Panc1 (cell line): ENCODE results near the gene ATAD2B. TPM values are rescaled to one million over a fixed set of nuclear protein-coding genes. Genes with fewer than 3 reads are reported as not detected.
"Not testable (repeated sequence)": the region's sequence is repeated elsewhere in the genome, so short reads cannot be mapped to it uniquely, and the experiment has no call there.

Experiments used
- ATAC-seq: fragments of 200-7000 bp; cut with Tn5 transposase; 2 replicates; pipeline ENCODE4 v1.9.1; 2020; ENCODE audit warnings: mild to moderate bottlenecking, moderate library complexity
- BruUV-seq: library from RNA; stranded (reverse); fragments of 400-500 nt; replicated peaks from 2 replicates; lab custom pipeline; 2021; lab: Mats Ljungman, UMichigan
- CTCF ChIA-PET: fragments of 300-600 bp; sonication (Branson Sonifier 250); formaldehyde crosslinking; loops from one replicate; lab custom pipeline; 2022; ENCODE audit warnings: antibody characterized with exemption; lab: Charles Lee
- POLR2A ChIA-PET: fragments of 300-600 bp; sonication (Branson Sonifier 250); formaldehyde crosslinking; loops from one replicate; lab custom pipeline; 2022; ENCODE audit warnings: antibody characterized with exemption; lab: Charles Lee
- DNase-seq: peaks from one replicate; pipeline ENCODE4 v3.0.0-alpha.2; 2010; ENCODE audit warnings: low read depth, low spot score
- H3K27ac ChIP-seq: 2 replicates; pipeline ENCODE4 v1.5.1; 2011; ENCODE audit warnings: mild to moderate bottlenecking, low read length, inconsistent platforms
- H3K27me3 ChIP-seq: fragments of 200-500 bp; sonication (Bioruptor generic); 2 replicates; pipeline ENCODE4 v1.6.0; 2014; ENCODE audit warnings: low read length, inconsistent platforms; ENCODE audit not compliant: control insufficient read depth, insufficient read depth
- H3K36me3 ChIP-seq: fragments of 200-500 bp; sonication (Bioruptor generic); 2 replicates; pipeline ENCODE4 v1.5.1; 2014; ENCODE audit warnings: inconsistent platforms, mild to moderate bottlenecking, low read length, moderate library complexity; ENCODE audit not compliant: control insufficient read depth, insufficient read depth
- H3K4me1 ChIP-seq: 2 replicates; pipeline ENCODE4 v1.5.1; 2011; ENCODE audit warnings: inconsistent platforms, mild to moderate bottlenecking, low read length, moderate library complexity; ENCODE audit not compliant: control insufficient read depth, insufficient read depth
- H3K4me3 ChIP-seq, 2 experiments: 2 replicates each; pipeline ENCODE4 v1.5.1; 2011 to 2012; ENCODE audit warnings: low read depth in 2 of 2, low read length in 2 of 2, mild to moderate bottlenecking in 2 of 2, inconsistent platforms in 1 of 2, moderate library complexity in 1 of 2
- H3K9me3 ChIP-seq: fragments of 200-500 bp; sonication (Bioruptor generic); 2 replicates; pipeline ENCODE4 v1.5.1; 2014; ENCODE audit warnings: low read depth, mild to moderate bottlenecking, inconsistent platforms, low read length, moderate library complexity; ENCODE audit not compliant: control insufficient read depth, insufficient read depth
- CTCF ChIP-seq: fragments of 450-650 bp; IDR thresholded peaks from 2 replicates; pipeline ENCODE4 v1.5.1; 2017; ENCODE audit warnings: mild to moderate bottlenecking
- POLR2AphosphoS5 ChIP-seq: IDR thresholded peaks from 2 replicates; pipeline ENCODE4 v1.6.1; 2012; ENCODE audit warnings: mild to moderate bottlenecking, low read depth, low read length, moderate library complexity
- SIN3A ChIP-seq: IDR thresholded peaks from 2 replicates; pipeline ENCODE4 v1.6.1; 2012; ENCODE audit warnings: low read depth, mild to moderate bottlenecking, low read length, moderate library complexity, borderline replicate concordance; ENCODE audit not compliant: insufficient read depth
- TCF7L2 ChIP-seq: IDR thresholded peaks from 2 replicates; pipeline ENCODE4 v1.6.1; 2011; ENCODE audit warnings: mild to moderate bottlenecking, low read depth, low read length, inconsistent platforms
- in situ Hi-C: cut with HindIII; loops from 2 replicates; pipeline ENCODE4 v1.10.0; 2016; ENCODE audit warnings: low sequenced_read_pairs, low pct_unique_long_range_greater_than_20kb
- intact Hi-C: fragments of 100-400 bp; cut with micrococcal nuclease; formaldehyde crosslinking; loops from one replicate; pipeline ENCODE4 v1.10.0; 2022; ENCODE audit not compliant: unreplicated experiment
- total RNA-seq: library from RNA; stranded (reverse); gene quantifications from one replicate; pipeline ENCODE4 v1.2.1, GENCODE V29; 2021; ENCODE audit not compliant: unreplicated experiment
- TF ChIP-seq, protein P1 (sequence below), 2 experiments: IDR thresholded peaks; 2 replicates each; pipeline ENCODE4 v1.6.1; 2011 to 2012; ENCODE audit warnings: low read depth in 2 of 2, control low read depth in 1 of 2, low read length in 1 of 2, mild to moderate bottlenecking in 1 of 2, moderate library complexity in 1 of 2; ENCODE audit not compliant: insufficient read depth in 1 of 2

The ATAD2B gene
- total RNA-seq, 1 experiment from 2014 or later = 17.9 TPM

DNA sequence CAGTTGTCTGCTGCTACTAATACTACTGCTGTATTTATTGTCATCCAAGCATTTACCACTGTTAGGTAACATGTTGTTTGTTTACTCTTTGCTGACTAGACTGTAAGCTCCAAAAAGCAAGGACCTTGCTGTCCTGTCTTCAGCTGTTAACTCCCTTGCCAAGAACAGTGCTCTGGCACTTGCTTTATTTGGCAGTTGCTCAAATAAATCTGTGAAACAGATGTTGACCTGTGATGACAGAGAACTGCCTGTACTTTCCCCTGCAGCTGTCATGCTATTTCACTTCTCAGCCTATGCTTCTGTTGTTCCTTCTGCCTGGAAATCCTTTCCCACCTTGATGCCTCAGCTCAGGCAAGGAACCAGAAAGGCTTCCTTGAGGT, 181.2 kb downstream of the ATAD2B start:
- in situ Hi-C loops = no loop called here
- BruUV-seq = no TSS peak
- DNase-seq = no peak

DNA sequence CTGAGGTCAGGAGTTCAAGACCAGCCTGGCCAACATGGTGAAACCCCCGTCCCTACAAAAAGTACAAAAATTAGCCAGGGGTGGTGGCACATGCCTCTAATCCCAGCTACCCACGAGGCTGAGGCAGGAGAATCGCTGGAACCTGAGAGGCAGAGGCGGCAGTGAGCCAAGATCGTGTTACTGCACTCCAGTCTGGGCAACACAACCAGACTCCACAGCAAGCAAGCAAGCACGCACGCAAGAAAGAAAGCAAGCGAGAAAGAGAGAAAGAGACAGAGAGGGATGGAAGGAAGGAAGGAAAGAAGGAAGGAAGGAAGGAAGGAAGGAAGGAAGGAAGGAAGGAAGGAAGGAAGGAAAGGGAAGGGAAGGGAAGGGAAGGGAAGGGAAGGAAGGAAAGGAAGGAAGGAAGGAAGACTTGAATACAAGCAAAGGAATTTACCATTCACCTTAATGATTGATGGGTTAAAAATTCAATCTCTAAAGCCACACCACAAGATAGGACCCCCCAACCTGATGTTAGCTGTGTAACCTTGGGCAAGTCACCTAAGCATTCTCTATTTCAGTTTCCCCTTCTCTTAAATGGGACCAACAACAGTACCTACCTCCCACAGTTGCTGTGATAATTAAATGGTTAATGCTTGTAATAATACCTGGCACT, 181.7 kb downstream of the ATAD2B start:
- ATAC-seq = no peak
- ChIA-PET POLR2A (interaction anchor here (0.7 kb wide), 1 partner anchor 157 kb away, joined by 3 read pairs; no protein-coding TSS in a partner anchor), CTCF (no interaction called here)
- no peak for DNase-seq
- intact Hi-C loops (no loop called here), in situ Hi-C loops (no loop called here)
- no TSS peak for BruUV-seq
- Histone ChIP-seq H3K4me3 (no peak overlapping the region), H3K27me3 (no peaks in the 10 kb centered on the region), H3K36me3 (no peaks in the 10 kb centered on the region), H3K9me3 (no peaks in the 10 kb centered on the region), H3K4me1 (no peaks in the 10 kb centered on the region), H3K27ac (no peak overlapping the region)
- no peak for TF ChIP-seq POLR2AphosphoS5
- TF ChIP-seq SIN3A = no peak
- TF ChIP-seq, protein P1, sequence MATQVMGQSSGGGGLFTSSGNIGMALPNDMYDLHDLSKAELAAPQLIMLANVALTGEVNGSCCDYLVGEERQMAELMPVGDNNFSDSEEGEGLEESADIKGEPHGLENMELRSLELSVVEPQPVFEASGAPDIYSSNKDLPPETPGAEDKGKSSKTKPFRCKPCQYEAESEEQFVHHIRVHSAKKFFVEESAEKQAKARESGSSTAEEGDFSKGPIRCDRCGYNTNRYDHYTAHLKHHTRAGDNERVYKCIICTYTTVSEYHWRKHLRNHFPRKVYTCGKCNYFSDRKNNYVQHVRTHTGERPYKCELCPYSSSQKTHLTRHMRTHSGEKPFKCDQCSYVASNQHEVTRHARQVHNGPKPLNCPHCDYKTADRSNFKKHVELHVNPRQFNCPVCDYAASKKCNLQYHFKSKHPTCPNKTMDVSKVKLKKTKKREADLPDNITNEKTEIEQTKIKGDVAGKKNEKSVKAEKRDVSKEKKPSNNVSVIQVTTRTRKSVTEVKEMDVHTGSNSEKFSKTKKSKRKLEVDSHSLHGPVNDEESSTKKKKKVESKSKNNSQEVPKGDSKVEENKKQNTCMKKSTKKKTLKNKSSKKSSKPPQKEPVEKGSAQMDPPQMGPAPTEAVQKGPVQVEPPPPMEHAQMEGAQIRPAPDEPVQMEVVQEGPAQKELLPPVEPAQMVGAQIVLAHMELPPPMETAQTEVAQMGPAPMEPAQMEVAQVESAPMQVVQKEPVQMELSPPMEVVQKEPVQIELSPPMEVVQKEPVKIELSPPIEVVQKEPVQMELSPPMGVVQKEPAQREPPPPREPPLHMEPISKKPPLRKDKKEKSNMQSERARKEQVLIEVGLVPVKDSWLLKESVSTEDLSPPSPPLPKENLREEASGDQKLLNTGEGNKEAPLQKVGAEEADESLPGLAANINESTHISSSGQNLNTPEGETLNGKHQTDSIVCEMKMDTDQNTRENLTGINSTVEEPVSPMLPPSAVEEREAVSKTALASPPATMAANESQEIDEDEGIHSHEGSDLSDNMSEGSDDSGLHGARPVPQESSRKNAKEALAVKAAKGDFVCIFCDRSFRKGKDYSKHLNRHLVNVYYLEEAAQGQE (IDR thresholded peaks at IDR 0.05; ENCODE audit: insufficient read depth in 1 of 2, low read depth in 2 of 2, low read length in 1 of 2) = no peak
- no peak for TF ChIP-seq TCF7L2
- TF ChIP-seq CTCF = no peak

More for the DNA sequence above, 181.2 kb downstream of the ATAD2B start:
- Histone ChIP-seq H3K27ac (no peak overlapping the region), H3K36me3 (peaks cover 1% of the 10 kb centered on the region; the same call in 1 of the 2 replicates), H3K4me3 (no peak overlapping the region), H3K4me1 (no peaks in the 10 kb centered on the region), H3K9me3 (no peaks in the 10 kb centered on the region), H3K27me3 (no peaks in the 10 kb centered on the region)
- ChIA-PET CTCF (no interaction called here), POLR2A (interaction anchor here (0.7 kb wide), 1 partner anchor 156 kb away, joined by 3 read pairs; no protein-coding TSS in a partner anchor)
- TF ChIP-seq CTCF = no peak
- TF ChIP-seq, protein P1 (IDR thresholded peaks at IDR 0.05; ENCODE audit: insufficient read depth in 1 of 2, low read depth in 2 of 2, low read length in 1 of 2) = no peak
- no peak for TF ChIP-seq SIN3A
- no peak for TF ChIP-seq TCF7L2
- TF ChIP-seq POLR2AphosphoS5 = no peak
- intact Hi-C loops = no loop called here
- ATAC-seq = 0 out of 2 replicates have a peak, but pooled peaks have one; percentile 30

DNA sequence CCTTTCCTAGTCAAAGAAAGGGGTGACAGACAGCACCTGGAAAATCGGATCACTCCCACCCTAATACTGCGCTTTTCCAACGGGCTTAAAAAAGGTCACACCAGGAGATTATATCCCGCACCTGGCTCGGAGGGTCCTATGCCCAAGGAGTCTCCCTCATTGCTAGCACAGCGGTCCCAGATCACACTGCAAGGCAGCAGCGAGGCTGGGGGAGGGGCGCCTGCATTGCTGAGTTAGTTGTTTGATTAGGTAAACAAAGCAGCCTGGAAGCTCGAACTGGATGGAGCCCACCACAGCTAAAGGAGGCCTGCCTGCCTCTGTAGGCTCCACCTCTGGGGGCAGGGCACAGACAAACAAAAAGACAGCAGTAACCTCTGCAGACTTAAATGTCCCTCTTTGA, 190.1 kb downstream of the ATAD2B start:
- in situ Hi-C loops, DNase-seq, intact Hi-C loops, H3K9me3 ChIP-seq, H3K4me3 ChIP-seq, H3K27me3 ChIP-seq, BruUV-seq, POLR2A ChIA-PET, CTCF ChIA-PET, H3K27ac ChIP-seq, ATAC-seq, H3K4me1 ChIP-seq, H3K36me3 ChIP-seq: not testable (repeated sequence)
